H1 (cell line): ENCODE results near the gene PLXNB3. TPM values are rescaled to one million over a fixed set of nuclear protein-coding genes. Genes with fewer than 3 reads are reported as not detected.

Source experiments
- CTCF ChIA-PET: fragments of 300-600 bp; sonication (Branson Sonifier 250); formaldehyde crosslinking; loops from one replicate; lab custom pipeline; 2021; ENCODE audit not compliant: partially characterized antibody; lab: Charles Lee
- POLR2A ChIA-PET: fragments of 300-600 bp; sonication (Branson Sonifier 250); formaldehyde crosslinking; loops from one replicate; lab custom pipeline; 2021; ENCODE audit warnings: inconsistent platforms; ENCODE audit not compliant: partially characterized antibody; lab: Charles Lee
- DNase-seq, 2 experiments: peaks; one replicate each; pipeline versions ENCODE4 v3.0.0 to v3.0.0-alpha.2; 2010 to 2022; ENCODE audit warnings: low spot score in 2 of 2, low read depth in 1 of 2, mixed read lengths in 1 of 2
- FAIRE-seq: peaks from 2 replicates; lab custom pipeline; 2011; peaks lifted over from hg19 to GRCh38; lab: Jason Lieb, UNC
- H2AFZ ChIP-seq: 2 replicates; pipeline ENCODE4 v1.8.1; 2012; ENCODE audit warnings: low read length, inconsistent platforms
- H2AK5ac ChIP-seq: 2 replicates; pipeline ENCODE4 v1.6.1; 2013; ENCODE audit warnings: low read depth, low read length
- H2BK120ac ChIP-seq: replicated peaks from 2 replicates; pipeline ENCODE3; 2013; ENCODE audit warnings: low read depth, low read length, inconsistent platforms
- H2BK12ac ChIP-seq: 2 replicates; pipeline ENCODE4 v1.6.1; 2013; ENCODE audit warnings: low read depth, low read length
- H2BK15ac ChIP-seq: 2 replicates; pipeline ENCODE4 v1.6.1; 2013; ENCODE audit warnings: low read length
- H2BK20ac ChIP-seq: 2 replicates; pipeline ENCODE4 v1.6.1; 2013; ENCODE audit warnings: low read length
- H2BK5ac ChIP-seq: 2 replicates; pipeline ENCODE4 v1.6.1; 2013; ENCODE audit warnings: low read depth, low read length
- H3K14ac ChIP-seq: 2 replicates; pipeline ENCODE4 v1.6.1; 2013; ENCODE audit warnings: inconsistent platforms; ENCODE audit not compliant: insufficient read length
- H3K18ac ChIP-seq: 2 replicates; pipeline ENCODE4 v1.6.1; 2013; ENCODE audit warnings: low read length; ENCODE audit errors: extremely low read depth
- H3K23ac ChIP-seq: 2 replicates; pipeline ENCODE4 v1.6.1; 2013; ENCODE audit warnings: inconsistent platforms; ENCODE audit not compliant: insufficient read length
- H3K23me2 ChIP-seq: 2 replicates; pipeline ENCODE4 v1.6.1; 2013; ENCODE audit warnings: low read depth, low read length
- H3K27ac ChIP-seq: 2 replicates; pipeline ENCODE4 v1.6.1; 2011; ENCODE audit warnings: low read depth, low read length, inconsistent platforms
- H3K27me3 ChIP-seq, 4 experiments: replicated peaks in 1 of 4; 1 replicate in 1 of 4; 2 replicates in 3 of 4; pipeline versions ENCODE4 v1.6.1 to v1.8.1; 2011 to 2013; ENCODE audit warnings: low read length in 3 of 4, mild to moderate bottlenecking in 3 of 4, inconsistent platforms in 2 of 4, mixed read lengths in 2 of 4, moderate library complexity in 1 of 4; ENCODE audit not compliant: control insufficient read depth in 3 of 4, insufficient read depth in 3 of 4; ENCODE audit errors: extremely low read depth in 1 of 4
- H3K36me3 ChIP-seq, 4 experiments: 2 replicates each; pipeline versions ENCODE4 v1.6.1 to v1.8.1; 2011 to 2013; ENCODE audit warnings: mild to moderate bottlenecking in 4 of 4, low read length in 3 of 4, moderate library complexity in 2 of 4, control low read depth in 1 of 4, inconsistent platforms in 1 of 4; ENCODE audit not compliant: insufficient read depth in 4 of 4, control insufficient read depth in 2 of 4
- H3K4ac ChIP-seq: replicated peaks from 2 replicates; pipeline ENCODE3; 2013; ENCODE audit warnings: low read length, low read depth, mixed read lengths, inconsistent platforms; ENCODE audit not compliant: insufficient read length
- H3K4me1 ChIP-seq, 4 experiments: replicated peaks in 1 of 4; 1 replicate in 1 of 4; 2 replicates in 3 of 4; pipeline versions ENCODE4 v1.6.1 to v1.8.1; 2011 to 2013; ENCODE audit warnings: low read length in 3 of 4, inconsistent platforms in 2 of 4, mixed read lengths in 1 of 4; ENCODE audit not compliant: insufficient read depth in 4 of 4, control insufficient read depth in 3 of 4
- H3K4me2 ChIP-seq, 2 experiments: 2 replicates each; pipeline versions ENCODE4 v1.6.1 to v1.8.1; 2011 to 2013; ENCODE audit warnings: low read depth in 2 of 2, low read length in 2 of 2, control low read depth in 1 of 2, inconsistent platforms in 1 of 2, mild to moderate bottlenecking in 1 of 2; ENCODE audit not compliant: insufficient read depth in 1 of 2
- H3K4me3 ChIP-seq, 4 experiments: fragments of 200-600, 300-600 bp in 1 of 4; sonication (generic), shearing (Covaris generic), sonication (Bioruptor Twin) in 1 of 4; 2 replicates each; pipeline versions ENCODE4 v1.5.1 to v1.8.1; 2011 to 2016; ENCODE audit warnings: low read length in 4 of 4, low read depth in 3 of 4, control low read depth in 2 of 4, inconsistent platforms in 2 of 4, mild to moderate bottlenecking in 2 of 4, mixed read lengths in 1 of 4, moderate library complexity in 1 of 4; ENCODE audit not compliant: insufficient read depth in 2 of 4; ENCODE audit errors: extremely low read depth in 1 of 4
- H3K56ac ChIP-seq: replicated peaks from 2 replicates; pipeline ENCODE3; 2013; ENCODE audit warnings: low read depth, mild to moderate bottlenecking, mixed read lengths, low read length, inconsistent platforms; ENCODE audit not compliant: insufficient read length
- H3K79me1 ChIP-seq: 2 replicates; pipeline ENCODE4 v1.6.1; 2013; ENCODE audit warnings: low read depth, low read length, control low read depth
- H3K79me2 ChIP-seq, 2 experiments: 2 replicates each; pipeline versions ENCODE4 v1.6.1 to v1.8.1; 2012 to 2013; ENCODE audit warnings: low read length in 2 of 2, mild to moderate bottlenecking in 2 of 2, inconsistent platforms in 1 of 2; ENCODE audit not compliant: insufficient read depth in 2 of 2, control insufficient read depth in 1 of 2
- H3K9ac ChIP-seq, 4 experiments: replicated peaks in 1 of 4; 1 replicate in 1 of 4; 2 replicates in 3 of 4; pipeline versions ENCODE4 v1.6.1 to v1.8.1; 2011 to 2013; ENCODE audit warnings: low read depth in 3 of 4, low read length in 3 of 4, control low read depth in 2 of 4, mild to moderate bottlenecking in 2 of 4, moderate library complexity in 2 of 4, inconsistent platforms in 1 of 4; ENCODE audit errors: extremely low read depth in 1 of 4
- H3K9me3 ChIP-seq, 2 experiments: 2 replicates each; pipeline versions ENCODE4 v1.6.1 to v1.8.1; 2012 to 2013; ENCODE audit warnings: mild to moderate bottlenecking in 2 of 2, moderate library complexity in 2 of 2, control low read depth in 1 of 2, inconsistent platforms in 1 of 2, low read depth in 1 of 2, low read length in 1 of 2, mixed read lengths in 1 of 2; ENCODE audit not compliant: insufficient read depth in 2 of 2
- H4K20me1 ChIP-seq, 2 experiments: replicated peaks in 1 of 2; 2 replicates each; pipeline versions ENCODE3 to v1.8.1; 2011 to 2013; ENCODE audit warnings: inconsistent platforms in 2 of 2, low read length in 2 of 2, mild to moderate bottlenecking in 1 of 2; ENCODE audit not compliant: insufficient read depth in 2 of 2, control insufficient read depth in 1 of 2
- H4K5ac ChIP-seq: 2 replicates; pipeline ENCODE4 v1.6.1; 2013; ENCODE audit warnings: low read length, low read depth, mixed read lengths, inconsistent platforms; ENCODE audit not compliant: insufficient read length
- H4K8ac ChIP-seq: 2 replicates; pipeline ENCODE4 v1.8.0; 2013; ENCODE audit warnings: mild to moderate bottlenecking, moderate library complexity, low read length, inconsistent platforms; ENCODE audit not compliant: insufficient read depth; ENCODE audit errors: extremely low read depth
- H4K91ac ChIP-seq: replicated peaks from 2 replicates; pipeline ENCODE3; 2013; ENCODE audit warnings: low read length, mixed read lengths, inconsistent platforms; ENCODE audit not compliant: insufficient read length
- ASH2L ChIP-seq: fragments of 200-600, 300-600 bp; sonication (generic); IDR thresholded peaks from one replicate; pipeline ENCODE4 v1.7.1; 2017; ENCODE audit warnings: low read length
- CTBP2 ChIP-seq: IDR thresholded peaks from 2 replicates; pipeline ENCODE4 v1.7.0; 2011; ENCODE audit warnings: borderline replicate concordance, mild to moderate bottlenecking, moderate library complexity, mixed read lengths, low read length; ENCODE audit not compliant: insufficient read depth, insufficient read length
- CTCF ChIP-seq, 3 experiments: IDR thresholded peaks; 1 replicate in 2 of 3; 2 replicates in 1 of 3; pipeline versions ENCODE4 v1.5.1 to v1.6.1; 2011; ENCODE audit warnings: low read length in 3 of 3, mild to moderate bottlenecking in 3 of 3, inconsistent platforms in 2 of 3, low read depth in 1 of 3, moderate library complexity in 1 of 3; ENCODE audit not compliant: insufficient read depth in 1 of 3; ENCODE audit errors: control extremely low read depth in 1 of 3
- EP300 ChIP-seq, 2 experiments: IDR thresholded peaks; 1 replicate in 1 of 2; 2 replicates in 1 of 2; pipeline ENCODE4 v1.6.1; 2011 to 2012; ENCODE audit warnings: low read depth in 2 of 2, low read length in 2 of 2, mild to moderate bottlenecking in 2 of 2, borderline replicate concordance in 1 of 2, inconsistent platforms in 1 of 2, moderate library complexity in 1 of 2
- JUND ChIP-seq: IDR thresholded peaks from 2 replicates; pipeline ENCODE4 v1.6.1; 2011; ENCODE audit warnings: mild to moderate bottlenecking, improper control_type of control experiment, low read length
- POLR2A ChIP-seq, 2 experiments: IDR thresholded peaks; 1 replicate in 1 of 2; 2 replicates in 1 of 2; pipeline ENCODE4 v1.6.1; 2011; ENCODE audit warnings: low read depth in 2 of 2, low read length in 2 of 2, mild to moderate bottlenecking in 2 of 2; ENCODE audit errors: control extremely low read depth in 1 of 2
- POLR2AphosphoS5 ChIP-seq: IDR thresholded peaks from 2 replicates; pipeline ENCODE4 v1.6.1; 2011; ENCODE audit warnings: low read depth, low read length
- RXRA ChIP-seq: IDR thresholded peaks from 2 replicates; pipeline ENCODE4 v1.6.1; 2011; ENCODE audit warnings: low read depth, mild to moderate bottlenecking, low read length, moderate library complexity; ENCODE audit not compliant: insufficient read depth
- SP2 ChIP-seq: IDR thresholded peaks from 2 replicates; pipeline ENCODE4 v1.6.1; 2012; ENCODE audit warnings: mild to moderate bottlenecking, low read length, inconsistent platforms
- SUZ12 ChIP-seq: fragments of 200-600 bp; sonication (generic); IDR thresholded peaks from 2 replicates; pipeline ENCODE4 v1.6.1; 2012; ENCODE audit warnings: mild to moderate bottlenecking, inconsistent platforms, low read length, moderate library complexity, mixed read lengths
- TAF7 ChIP-seq: optimal IDR thresholded peaks from 2 replicates; pipeline ENCODE3; 2011; ENCODE audit warnings: low read depth, mild to moderate bottlenecking, inconsistent platforms, low read length, moderate library complexity, borderline replicate concordance
- WGBS, 2 experiments: shearing (Covaris generic) in 1 of 2; methylation state at CpG; one replicate each; pipeline versions ENCODE4 v1.1.6 to v1.1.7; 2013 to 2015; ENCODE audit warnings: low lambda C conversion rate in 2 of 2, mixed read lengths in 2 of 2, inconsistent platforms in 1 of 2, low coverage in 1 of 2, missing lambda C conversion rate in 1 of 2; ENCODE audit not compliant: insufficient replicate concordance in 2 of 2, insufficient coverage in 1 of 2, insufficient read length in 1 of 2; ENCODE audit errors: extremely low coverage in 1 of 2, missing lambda C conversion rate in 1 of 2; 5-methylcytosine and 5-hydroxymethylcytosine counted together
- polyA plus RNA-seq, 7 experiments: library from polyadenylated mRNA; depleted of rRNA in 3 of 7; stranded (reverse) in 5 of 7; unstranded in 2 of 7; fragments of >200 nt in 5 of 7; fragments of 200-250 nt in 2 of 7; gene quantifications; 1 replicate in 5 of 7; 2 replicates in 1 of 7; 4 replicates in 1 of 7; pipeline versions ENCODE4 v1.2.1 to v1.2.3, GENCODE V29; 2011 to 2013; ENCODE audit warnings: missing spikeins in 2 of 7, mixed read lengths in 2 of 7
- total RNA-seq: library from RNA; stranded (reverse); fragmentation: NEBNext Ultra II Directional; extraction: Animal tissue kit (Norgen Biotek cat#: 25700); gene quantifications from 2 replicates; pipeline ENCODE4 v1.2.1, GENCODE V29; 2021

The PLXNB3 gene
- total and polyA plus RNA-seq, 2 of the 8 experiments (the other 6 are each of a cell fraction or from before 2014, with no cell fraction given), result 1.2 to 2.7 TPM

- Histone ChIP-seq H3K4ac (no peak overlapping the region), H3K4me3 (no peak overlapping the region), H3K27me3 (no peaks in the 10 kb centered on the region), H3K14ac (no peak overlapping the region), H3K4me1 (peaks cover 0 to 4% (median 0%) of the 10 kb centered on the region in 4 experiments; a peak in 3 of 7 replicates), H3K56ac (no peak overlapping the region), H4K91ac (no peak overlapping the region), H3K4me2 (no peak overlapping the region), H2BK120ac (no peak overlapping the region), H3K9ac (no peak overlapping the region), H3K27ac (no peak overlapping the region), H3K23me2 (no peaks in the 10 kb centered on the region), H4K20me1 (no peaks in the 10 kb centered on the region), H2BK12ac (no peak overlapping the region), H3K23ac (no peak overlapping the region), H2BK15ac (no peak overlapping the region), H3K79me2 (no peaks in the 10 kb centered on the region), H3K36me3 (no peaks in the 10 kb centered on the region), H4K8ac (no peak overlapping the region), H2AFZ (no peak overlapping the region), H3K79me1 (no peaks in the 10 kb centered on the region), H3K18ac (no peak overlapping the region), H2BK20ac (no peak overlapping the region), H2AK5ac (no peak overlapping the region), H3K9me3 (no peaks in the 10 kb centered on the region), H2BK5ac (no peak overlapping the region), H4K5ac (no peak overlapping the region)
- DNase-seq, result no peak
- CTCF ChIA-PET, result interaction anchor here (1.0 to 1.6 kb wide), 4 partner anchors 8 to 169 kb away, joined by 3 to 4 read pairs (median 3); no protein-coding TSS in a partner anchor
- FAIRE-seq, result no peak
- POLR2A ChIA-PET, result interaction anchor here (1.0 kb wide), 1 partner anchor 10 kb away, joined by 5 read pairs; no protein-coding TSS in a partner anchor
- 89% methylated on average over 15 of the region's 15 CpGs; no CpG with 5 or more reads in 1 of the 2 experiments for WGBS, 2 experiments
- TF ChIP-seq POLR2A (IDR thresholded peaks at IDR 0.05; ENCODE audit: control extremely low read depth in 1 of 2, low read depth in 2 of 2, low read length in 2 of 2) (no peak), SP2 (no peak), JUND (no peak), TAF7 (no peak), POLR2AphosphoS5 (no peak), EP300 (IDR thresholded peaks at IDR 0.05; ENCODE audit: borderline replicate concordance in 1 of 2, low read depth in 2 of 2, low read length in 2 of 2) (no peak), CTCF (IDR thresholded peaks at IDR 0.05; ENCODE audit: control extremely low read depth in 1 of 3, insufficient read depth in 1 of 3, low read depth in 1 of 3, low read length in 3 of 3) (no peak), CTBP2 (no peak), RXRA (no peak), ASH2L (no peak), SUZ12 (no peak)
Observed at GRCh38 chrX:153736871-153737441, 27.1 kb upstream of the PLXNB3 start.
